ENCODE results near the gene LRGUK. TPM values are rescaled to one million over a fixed set of nuclear protein-coding genes. Genes with fewer than 3 reads are reported as not detected.

LRGUK gene
- total and polyA plus RNA-seq, 2 experiments from 2014 or later, result 2.4 to 7.1 TPM

DNA sequence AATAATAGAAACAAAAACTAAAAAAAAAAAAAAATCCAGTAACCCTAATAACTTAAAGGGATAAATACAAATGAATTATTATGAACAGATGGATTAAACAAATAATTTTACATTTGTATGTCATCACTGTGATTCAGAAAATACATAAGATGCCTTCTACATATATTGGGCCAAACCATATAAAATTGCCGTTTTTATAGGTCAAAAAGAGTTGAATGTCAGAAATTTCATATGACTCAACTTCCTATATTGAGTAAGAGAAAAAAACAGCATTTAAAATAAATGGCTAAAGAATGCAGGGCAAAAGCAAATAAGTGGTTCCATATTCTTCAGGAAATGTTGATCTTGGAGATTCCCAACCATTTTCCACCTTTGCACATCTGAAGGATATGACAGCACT lies 180.2 kb downstream of the LRGUK start (continued):
- no peak for TF ChIP-seq ZNF462 (CRISPR knock-in tag; IDR thresholded peaks at IDR 0.05)
- no peak for TF ChIP-seq NANOG (IDR thresholded peaks at IDR 0.05; ENCODE audit: borderline replicate concordance)
- TF ChIP-seq STAT1 (IDR thresholded peaks at IDR 0.05; ENCODE audit: unreplicated experiment), result no peak

GRCh38 chr7:134308548-134308947 lies 181.4 kb downstream of the LRGUK start:
- H3K27ac Mint-ChIP-seq, result no peak overlapping the region

More at GRCh38 chr7:134308548-134308947, 181.4 kb downstream of the LRGUK start:
- Histone ChIP-seq H3K27ac (ENCODE audit: low read depth) (no peak overlapping the region), H3K9me2 (ENCODE audit: insufficient read depth) (no peaks in the 10 kb centered on the region), H3F3A (replicated peaks; ENCODE audit: low read depth) (no peaks in the 10 kb centered on the region), H3K4me1 (ENCODE audit: insufficient read depth) (no peaks in the 10 kb centered on the region), H3K36me3 (ENCODE audit: insufficient read depth) (no peaks in the 10 kb centered on the region; the same call in 1 of the 2 replicates), H2AFZ (no peak overlapping the region), H3K27me3 (ENCODE audit: insufficient read depth) (no peaks in the 10 kb centered on the region), H3K79me2 (replicated peaks; ENCODE audit: insufficient read depth) (peaks cover 5% of the 10 kb centered on the region; the same call in 1 of the 2 replicates), H4K20me1 (replicated peaks; ENCODE audit: insufficient read depth) (peaks cover 8% of the 10 kb centered on the region; the same call in 1 of the 2 replicates), H3K4me3 (no peak overlapping the region), H3K4me2 (no peak overlapping the region)
- no peak for ATAC-seq
- DNase-seq (ENCODE audit: low spot score), result no peak
- no peaks in the 10 kb centered on the region for H3K9me3 Mint-ChIP-seq
- TF ChIP-seq POLR2AphosphoS5 (IDR thresholded peaks at IDR 0.05; ENCODE audit: low read depth), result no peak
- TF ChIP-seq ZNF462 (CRISPR knock-in tag; IDR thresholded peaks at IDR 0.05), result no peak
- no peak for TF ChIP-seq JUNB (IDR thresholded peaks at IDR 0.05; ENCODE audit: unreplicated experiment)
- H3K27me3 Mint-ChIP-seq (ENCODE audit: insufficient read depth, low read depth, poor library complexity), result no peaks in the 10 kb centered on the region
- no peaks in the 10 kb centered on the region for H3K4me1 Mint-ChIP-seq
- peaks cover 25% of the 10 kb centered on the region; the same call in 2 of the 3 replicates for H3K36me3 Mint-ChIP-seq (ENCODE audit: low read depth)
- H3K4me3 Mint-ChIP-seq, result no peak overlapping the region
